B cell (primary cell): Measurements from ENCODE around the gene SMARCC1.

Experiments
- CTCF ChIP-seq: fragments of 200-600 bp; IDR thresholded peaks from one replicate; pipeline ENCODE4 v1.8.0; 2022; ENCODE audit warnings: antibody characterized with exemption, mild to moderate bottlenecking
- EZH2 ChIP-seq: IDR thresholded peaks from 2 replicates; pipeline ENCODE4 v1.6.1; 2012; ENCODE audit warnings: borderline replicate concordance, low read depth, mild to moderate bottlenecking, moderate library complexity, low read length; ENCODE audit not compliant: insufficient read depth, poor library complexity, severe bottlenecking

- no peak for TF ChIP-seq CTCF
- no peak for TF ChIP-seq EZH2
These were observed 168.0 kb downstream of the SMARCC1 start for GRCh38 chr3:47613722-47614121.
